Upper lobe of left lung (tissue), 6 donors: ENCODE data around the gene PIP4K2C. TPM values are rescaled to one million over a fixed set of nuclear protein-coding genes. Genes with fewer than 3 reads are reported as not detected.

Source experiments
- ATAC-seq, 2 donors: fragments of 200-7000 bp; cut with Tn5 transposase; one replicate each; pipeline ENCODE4 v1.9.1; 2022; ENCODE audit warnings: mild to moderate bottlenecking in 2 of 2, moderate library complexity in 2 of 2; ENCODE audit not compliant: low FRiP score in 2 of 2
- DNase-seq, 2 donors: peaks; one replicate each; pipeline ENCODE4 v3.0.0-alpha.2; 2019 to 2020
- H3K27ac ChIP-seq, 4 donors: fragments of 200-600 bp; sonication (generic); one replicate each; pipeline ENCODE4 v1.5.1; 2016 to 2019
- H3K27me3 ChIP-seq, 4 donors: fragments of 200-600 bp; sonication (generic); one replicate each; pipeline ENCODE4 v1.5.1; 2017 to 2019
- H3K36me3 ChIP-seq, 4 donors: fragments of 200-600 bp; sonication (generic); one replicate each; pipeline ENCODE4 v1.5.1; 2016 to 2019
- H3K4me1 ChIP-seq, 4 donors: fragments of 200-600 bp; sonication (generic); one replicate each; pipeline ENCODE4 v1.5.1; 2018 to 2019
- H3K4me3 ChIP-seq, 4 donors: fragments of 200-600 bp; sonication (generic); one replicate each; pipeline ENCODE4 v1.5.1; 2017 to 2019; ENCODE audit warnings: mild to moderate bottlenecking in 2 of 4, moderate library complexity in 1 of 4
- H3K9me3 ChIP-seq, 4 donors: fragments of 200-600 bp; sonication (generic); one replicate each; pipeline ENCODE4 v1.5.1; 2018 to 2019
- EP300 ChIP-seq, 4 donors: sonication (generic); formaldehyde crosslinking; IDR thresholded peaks; one replicate each; pipeline ENCODE4 v1.5.1; 2017; ENCODE audit warnings: antibody characterized with exemption in 4 of 4, control low read depth in 2 of 4
- POLR2A ChIP-seq, 4 donors: fragments of 450-650 bp; IDR thresholded peaks; one replicate each; pipeline ENCODE4 v1.5.1; 2016 to 2017; ENCODE audit warnings: antibody characterized with exemption in 4 of 4, mild to moderate bottlenecking in 2 of 4
- POLR2AphosphoS5 ChIP-seq, 2 donors: sonication (generic); formaldehyde crosslinking; IDR thresholded peaks; one replicate each; pipeline ENCODE4 v1.5.1; 2017; ENCODE audit warnings: antibody characterized with exemption in 2 of 2
- WGBS, 2 donors: methylation state at CpG; one replicate each; pipeline ENCODE4 v1.1.5; 2017 to 2018; 5-methylcytosine and 5-hydroxymethylcytosine counted together
- total RNA-seq, 6 donors: library from RNA; depleted of rRNA in 4 of 6; stranded (reverse); fragments of >200 nt in 4 of 6; gene quantifications; one replicate each; pipeline versions ENCODE4 v1.1.0 to v1.2.1, GENCODE V29; 2016 to 2021
- TF ChIP-seq, protein P1 (sequence below), 6 experiments: fragments of 450-650 bp in 4 of 6; fragments of 200-600 bp in 2 of 6; sonication (generic) in 2 of 6; IDR thresholded peaks; one replicate each; pipeline ENCODE4 v1.5.1; 2016 to 2019; ENCODE audit warnings: antibody characterized with exemption in 6 of 6
- donor health status: DM: no; HTN: no; CAD: no; lungs with moderate emphysema.
- donor health status: DM: no; HTN: yes; CAD: no; lungs with severe emphysema.

The PIP4K2C gene
- total RNA-seq, 6 donors from 2014 or later: 13.4 to 56.7 (median 30.7) TPM

DNA sequence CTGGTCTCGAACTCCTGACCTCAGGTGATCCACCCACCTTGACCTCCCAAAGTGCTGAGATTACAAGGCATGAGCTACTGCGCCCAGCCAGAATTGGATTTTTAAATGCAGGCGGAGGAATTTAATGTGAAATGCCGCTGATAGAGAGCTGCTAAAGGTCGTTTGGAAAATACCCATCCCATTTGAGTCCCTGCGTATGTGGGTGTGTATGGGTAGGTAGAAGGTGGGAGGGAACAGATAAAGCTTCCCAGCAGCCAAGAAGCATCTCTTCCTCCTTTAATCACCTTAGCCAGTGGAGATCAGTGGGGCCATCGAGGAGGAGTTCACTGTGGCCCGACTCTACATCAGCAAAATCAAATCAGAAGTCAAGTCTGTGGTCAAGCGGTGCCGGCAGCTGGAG, 16.2 kb upstream of the PIP4K2C start:
- H3K27ac ChIP-seq: no peak overlapping the region
- H3K4me1 ChIP-seq: no peaks in the 10 kb centered on the region
- no peaks in the 10 kb centered on the region for H3K36me3 ChIP-seq
- ATAC-seq: no peak
- WGBS, 2 donors: 87 to 89% methylated on average over 10 of the region's 10 CpGs
- H3K27me3 ChIP-seq: no peaks in the 10 kb centered on the region
- no peak for DNase-seq
- H3K4me3 ChIP-seq: no peak overlapping the region
- TF ChIP-seq POLR2AphosphoS5 (IDR thresholded peaks at IDR 0.05) (no peak), EP300 (IDR thresholded peaks at IDR 0.05) (no peak), POLR2A (IDR thresholded peaks at IDR 0.05) (no peak)
- TF ChIP-seq, protein P1, sequence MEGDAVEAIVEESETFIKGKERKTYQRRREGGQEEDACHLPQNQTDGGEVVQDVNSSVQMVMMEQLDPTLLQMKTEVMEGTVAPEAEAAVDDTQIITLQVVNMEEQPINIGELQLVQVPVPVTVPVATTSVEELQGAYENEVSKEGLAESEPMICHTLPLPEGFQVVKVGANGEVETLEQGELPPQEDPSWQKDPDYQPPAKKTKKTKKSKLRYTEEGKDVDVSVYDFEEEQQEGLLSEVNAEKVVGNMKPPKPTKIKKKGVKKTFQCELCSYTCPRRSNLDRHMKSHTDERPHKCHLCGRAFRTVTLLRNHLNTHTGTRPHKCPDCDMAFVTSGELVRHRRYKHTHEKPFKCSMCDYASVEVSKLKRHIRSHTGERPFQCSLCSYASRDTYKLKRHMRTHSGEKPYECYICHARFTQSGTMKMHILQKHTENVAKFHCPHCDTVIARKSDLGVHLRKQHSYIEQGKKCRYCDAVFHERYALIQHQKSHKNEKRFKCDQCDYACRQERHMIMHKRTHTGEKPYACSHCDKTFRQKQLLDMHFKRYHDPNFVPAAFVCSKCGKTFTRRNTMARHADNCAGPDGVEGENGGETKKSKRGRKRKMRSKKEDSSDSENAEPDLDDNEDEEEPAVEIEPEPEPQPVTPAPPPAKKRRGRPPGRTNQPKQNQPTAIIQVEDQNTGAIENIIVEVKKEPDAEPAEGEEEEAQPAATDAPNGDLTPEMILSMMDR (IDR thresholded peaks at IDR 0.05): no peak
- no peaks in the 10 kb centered on the region for H3K9me3 ChIP-seq

DNA sequence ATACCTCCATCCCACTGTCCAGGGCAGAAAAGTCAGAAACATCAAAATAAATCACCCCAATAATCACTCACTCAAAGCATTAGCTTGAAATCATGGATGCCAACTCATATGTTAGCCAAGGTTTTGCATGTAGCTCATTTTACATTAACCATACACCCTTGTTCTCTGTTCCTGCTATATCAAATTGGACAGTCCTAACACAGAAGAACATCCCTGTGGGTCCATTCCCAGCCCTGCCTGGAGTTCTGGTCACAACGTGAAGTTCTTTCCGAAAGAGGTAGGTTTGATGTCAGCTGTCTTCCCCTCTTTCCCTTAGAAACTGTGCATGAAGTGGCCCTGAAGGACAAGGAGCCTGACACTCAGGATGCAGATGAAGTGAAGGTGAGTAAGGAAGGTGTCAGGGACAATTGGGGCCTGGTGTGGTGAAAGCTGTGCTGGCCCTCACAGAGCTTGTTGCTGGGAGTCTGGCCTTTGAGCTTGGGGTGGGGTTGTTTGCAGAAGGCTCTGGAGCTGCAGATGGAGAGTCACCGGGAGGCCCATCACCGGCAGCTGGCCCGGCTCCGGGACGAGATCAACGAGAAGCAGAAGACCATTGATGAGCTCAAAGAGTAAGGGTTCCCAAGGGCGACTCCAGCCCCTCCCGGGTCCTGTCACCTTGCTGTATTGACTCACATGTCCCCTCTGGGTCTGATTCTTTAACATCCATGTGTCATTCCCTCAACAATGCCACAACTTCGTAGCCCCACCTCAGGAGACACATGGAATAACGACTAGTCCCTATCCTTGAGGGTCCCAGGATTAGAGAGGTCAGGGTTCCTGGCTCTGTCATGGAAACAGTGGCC, 15.0 kb upstream of the PIP4K2C start:
- DNase-seq: peak in 1 of 2 donors; percentile 56
- no peaks in the 10 kb centered on the region for H3K9me3 ChIP-seq
- no peaks in the 10 kb centered on the region for H3K36me3 ChIP-seq
- H3K27ac ChIP-seq: no peak overlapping the region
- H3K4me1 ChIP-seq: no peaks in the 10 kb centered on the region
- no peaks in the 10 kb centered on the region for H3K27me3 ChIP-seq
- TF ChIP-seq EP300 (IDR thresholded peaks at IDR 0.05) (no peak), POLR2A (IDR thresholded peaks at IDR 0.05) (no peak), POLR2AphosphoS5 (IDR thresholded peaks at IDR 0.05) (no peak)
- TF ChIP-seq, protein P1 (IDR thresholded peaks at IDR 0.05): no peak
- no peak overlapping the region for H3K4me3 ChIP-seq
- 70 to 87% methylated on average over 8 to 12 of the region's 12 CpGs for WGBS, 2 donors
- no peak for ATAC-seq

DNA sequence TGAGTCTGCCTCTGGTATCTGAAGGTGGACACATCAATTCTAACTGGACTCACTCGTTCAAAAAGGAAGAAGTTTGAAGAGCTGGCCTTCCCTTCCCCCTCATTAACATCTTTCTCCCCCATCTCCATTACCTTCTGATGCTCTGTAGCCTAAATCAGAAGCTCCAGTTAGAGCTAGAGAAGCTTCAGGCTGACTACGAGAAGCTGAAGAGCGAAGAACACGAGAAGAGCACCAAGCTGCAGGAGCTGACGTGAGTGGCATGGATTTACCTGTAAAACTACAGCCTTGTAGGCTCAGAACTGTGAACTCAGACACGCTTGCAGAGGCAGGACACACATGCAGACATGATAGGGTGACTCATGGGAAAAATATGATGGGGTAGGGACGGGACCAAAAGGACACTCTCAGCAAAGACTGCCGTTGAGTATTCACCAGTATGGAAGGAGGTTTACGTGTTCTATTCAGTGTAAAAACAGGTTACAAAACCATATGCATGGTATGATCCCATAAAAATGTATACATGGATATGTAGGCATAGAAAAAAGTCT, 14.3 kb upstream of the PIP4K2C start:
- Histone ChIP-seq H3K4me1 (no peaks in the 10 kb centered on the region), H3K9me3 (no peaks in the 10 kb centered on the region), H3K27me3 (no peaks in the 10 kb centered on the region), H3K27ac (no peak overlapping the region), H3K4me3 (no peak overlapping the region), H3K36me3 (no peaks in the 10 kb centered on the region)
- ATAC-seq (no peak), DNase-seq (no peak)
- TF ChIP-seq EP300 (IDR thresholded peaks at IDR 0.05) (no peak), POLR2AphosphoS5 (IDR thresholded peaks at IDR 0.05) (no peak), POLR2A (IDR thresholded peaks at IDR 0.05) (no peak)
- TF ChIP-seq, protein P1 (IDR thresholded peaks at IDR 0.05): no peak
- 84% methylated on average over 9 of the region's 9 CpGs for WGBS, 2 donors

DNA sequence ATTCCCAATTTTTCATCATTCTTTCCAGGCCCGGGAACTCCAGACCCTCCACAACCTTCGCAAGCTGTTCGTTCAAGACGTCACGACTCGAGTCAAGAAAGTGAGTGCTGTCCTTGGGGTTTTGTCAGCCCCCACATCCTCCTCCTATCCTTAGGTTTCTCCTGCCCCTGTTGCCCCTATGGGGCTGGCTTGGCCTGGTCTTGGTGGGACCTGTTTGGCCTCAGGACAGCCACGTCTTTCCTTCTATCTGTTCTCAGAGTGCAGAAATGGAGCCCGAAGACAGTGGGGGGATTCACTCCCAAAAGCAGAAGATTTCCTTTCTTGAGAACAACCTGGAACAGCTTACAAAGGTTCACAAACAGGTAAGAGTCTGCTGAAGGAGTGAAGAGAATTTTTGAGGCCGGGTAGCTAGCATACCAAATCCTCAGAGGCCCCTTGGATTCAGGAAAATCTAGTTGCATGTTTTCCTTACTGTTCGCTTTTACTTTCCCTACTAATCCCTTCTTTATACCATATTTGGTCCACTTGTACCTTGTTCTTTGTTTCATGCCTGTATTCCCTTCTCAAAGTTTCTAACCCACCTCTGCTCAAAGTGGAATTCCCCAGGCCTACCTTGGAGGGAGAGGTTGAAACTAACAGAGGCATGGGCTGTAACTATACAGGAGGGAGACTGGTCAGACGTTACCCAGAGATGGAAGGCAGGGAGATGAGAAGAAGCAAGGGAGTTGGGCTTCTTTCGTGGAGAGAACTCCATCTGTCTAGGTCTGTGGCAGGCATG, 12.8 kb upstream of the PIP4K2C start:
- Histone ChIP-seq H3K27me3 (no peaks in the 10 kb centered on the region), H3K27ac (no peak overlapping the region), H3K4me1 (peaks cover 0 to 2% (median 0%) of the 10 kb centered on the region in 4 donors), H3K4me3 (no peak overlapping the region), H3K9me3 (no peaks in the 10 kb centered on the region), H3K36me3 (no peaks in the 10 kb centered on the region)
- TF ChIP-seq POLR2A (IDR thresholded peaks at IDR 0.05) (no peak), EP300 (IDR thresholded peaks at IDR 0.05) (no peak), POLR2AphosphoS5 (IDR thresholded peaks at IDR 0.05) (no peak)
- TF ChIP-seq, protein P1 (IDR thresholded peaks at IDR 0.05): no peak
- ATAC-seq: no peak
- DNase-seq: no peak
- WGBS, 2 donors: 84 to 88% methylated on average over 12 of the region's 12 CpGs
